Measurements from ENCODE around the gene SELENOW.
"Not testable (repeated sequence)": the region's sequence is repeated elsewhere in the genome, so short reads cannot be mapped to it uniquely, and the experiment has no call there.

SELENOW gene

GRCh38 chr19:47789811-47790210 lies 11.3 kb downstream of the SELENOW start:
- not testable (repeated sequence) for H3K36me3 Mint-ChIP-seq, H3K4me1 Mint-ChIP-seq, H3K27ac Mint-ChIP-seq, H3K4me3 Mint-ChIP-seq, H3K9me3 Mint-ChIP-seq, ATAC-seq
- H3K27me3 Mint-ChIP-seq: peaks cover 12% of the 10 kb centered on the region

- H3K27ac Mint-ChIP-seq: no peak overlapping the region
- H3K9me3 Mint-ChIP-seq: no peaks in the 10 kb centered on the region
- H3K27me3 Mint-ChIP-seq: peaks cover 14% of the 10 kb centered on the region
- peaks cover 5% of the 10 kb centered on the region for H3K36me3 Mint-ChIP-seq
- H3K4me3 Mint-ChIP-seq: no peak overlapping the region
- peak; percentile 66 for ATAC-seq
- H3K4me1 Mint-ChIP-seq: peaks cover 5% of the 10 kb centered on the region
These were observed 11.9 kb downstream of the SELENOW start for GRCh38 chr19:47790398-47790814.

- H3K4me1 Mint-ChIP-seq: peaks cover 5% of the 10 kb centered on the region
- no peaks in the 10 kb centered on the region for H3K36me3 Mint-ChIP-seq
- H3K27me3 Mint-ChIP-seq: peaks cover 27% of the 10 kb centered on the region
- H3K27ac Mint-ChIP-seq: no peak overlapping the region
- H3K9me3 Mint-ChIP-seq: no peaks in the 10 kb centered on the region
- no peak overlapping the region for H3K4me3 Mint-ChIP-seq
- ATAC-seq: no peak
These were observed 14.1 kb downstream of the SELENOW start for GRCh38 chr19:47792616-47793015.

- no peaks in the 10 kb centered on the region for H3K4me1 Mint-ChIP-seq
- H3K27me3 Mint-ChIP-seq: peaks cover 44% of the 10 kb centered on the region
- no peak overlapping the region for H3K4me3 Mint-ChIP-seq
- H3K9me3 Mint-ChIP-seq: no peaks in the 10 kb centered on the region
- H3K27ac Mint-ChIP-seq: no peak overlapping the region
- ATAC-seq: no peak
- H3K36me3 Mint-ChIP-seq: no peaks in the 10 kb centered on the region
These were observed 16.0 kb downstream of the SELENOW start for GRCh38 chr19:47794526-47794925.

- Mint-ChIP-seq H3K27ac (no peak overlapping the region), H3K4me3 (no peak overlapping the region), H3K27me3 (peaks cover 32% of the 10 kb centered on the region), H3K4me1 (no peaks in the 10 kb centered on the region), H3K36me3 (no peaks in the 10 kb centered on the region), H3K9me3 (peaks cover 5% of the 10 kb centered on the region)
- ATAC-seq: no peak
These were observed 18.3 kb downstream of the SELENOW start for GRCh38 chr19:47796785-47797184.

- Mint-ChIP-seq H3K9me3 (peaks cover 5% of the 10 kb centered on the region), H3K27me3 (peaks cover 32% of the 10 kb centered on the region), H3K36me3 (no peaks in the 10 kb centered on the region), H3K27ac (no peak overlapping the region), H3K4me3 (no peak overlapping the region), H3K4me1 (no peaks in the 10 kb centered on the region)
- no peak for ATAC-seq
These were observed 19.7 kb downstream of the SELENOW start for GRCh38 chr19:47797996-47798903.

GRCh38 chr19:47798904-47799266 lies 20.4 kb downstream of the SELENOW start:
- Mint-ChIP-seq H3K27me3 (peaks cover 32% of the 10 kb centered on the region), H3K36me3 (no peaks in the 10 kb centered on the region), H3K9me3 (peaks cover 5% of the 10 kb centered on the region), H3K27ac (no peak overlapping the region), H3K4me1 (no peaks in the 10 kb centered on the region), H3K4me3 (no peak overlapping the region)
- no peak for ATAC-seq

GRCh38 chr19:47801270-47801669 lies 22.8 kb downstream of the SELENOW start:
- Mint-ChIP-seq H3K4me1 (no peaks in the 10 kb centered on the region), H3K4me3 (no peak overlapping the region), H3K27ac (no peak overlapping the region), H3K27me3 (peaks cover 22% of the 10 kb centered on the region), H3K36me3 (no peaks in the 10 kb centered on the region), H3K9me3 (peaks cover 5% of the 10 kb centered on the region)
- ATAC-seq: no peak

- peaks cover 5% of the 10 kb centered on the region for H3K9me3 Mint-ChIP-seq
- H3K4me1 Mint-ChIP-seq: no peaks in the 10 kb centered on the region
- ATAC-seq: no peak
- H3K27ac Mint-ChIP-seq: no peak overlapping the region
- peaks cover 18% of the 10 kb centered on the region for H3K27me3 Mint-ChIP-seq
- no peaks in the 10 kb centered on the region for H3K36me3 Mint-ChIP-seq
- H3K4me3 Mint-ChIP-seq: no peak overlapping the region
These were observed 24.1 kb downstream of the SELENOW start for GRCh38 chr19:47802521-47803043.

GRCh38 chr19:47803148-47803547 lies 24.6 kb downstream of the SELENOW start:
- H3K36me3 Mint-ChIP-seq, H3K4me1 Mint-ChIP-seq, H3K27ac Mint-ChIP-seq, H3K9me3 Mint-ChIP-seq, H3K4me3 Mint-ChIP-seq: not testable (repeated sequence)
- peaks cover 12% of the 10 kb centered on the region for H3K27me3 Mint-ChIP-seq
- ATAC-seq: peak; percentile 43

GRCh38 chr19:47803671-47804070 lies 25.2 kb downstream of the SELENOW start:
- not testable (repeated sequence) for H3K4me3 Mint-ChIP-seq, ATAC-seq, H3K36me3 Mint-ChIP-seq, H3K27me3 Mint-ChIP-seq, H3K27ac Mint-ChIP-seq, H3K4me1 Mint-ChIP-seq, H3K9me3 Mint-ChIP-seq

GRCh38 chr19:47804451-47804850 lies 25.9 kb downstream of the SELENOW start, which contains the start of gene TPRX1:
Gene TPRX1 (minus strand): TSS chr19:47804551. CDS start chr19:47804539, 12 bp downstream.
- not testable (repeated sequence) for ATAC-seq, H3K36me3 Mint-ChIP-seq, H3K4me3 Mint-ChIP-seq, H3K27ac Mint-ChIP-seq, H3K27me3 Mint-ChIP-seq, H3K9me3 Mint-ChIP-seq, H3K4me1 Mint-ChIP-seq

GRCh38 chr19:47805313-47805712 lies 26.8 kb downstream of the SELENOW start:
- no peaks in the 10 kb centered on the region for H3K4me1 Mint-ChIP-seq
- H3K36me3 Mint-ChIP-seq: no peaks in the 10 kb centered on the region
- no peak for ATAC-seq
- no peak overlapping the region for H3K4me3 Mint-ChIP-seq
- peaks cover 11% of the 10 kb centered on the region for H3K27me3 Mint-ChIP-seq
- H3K9me3 Mint-ChIP-seq: peaks cover 5% of the 10 kb centered on the region
- no peak overlapping the region for H3K27ac Mint-ChIP-seq

GRCh38 chr19:47806435-47806834 lies 27.9 kb downstream of the SELENOW start:
- Mint-ChIP-seq H3K4me3 (no peak overlapping the region), H3K4me1 (no peaks in the 10 kb centered on the region), H3K27me3 (peaks cover 18% of the 10 kb centered on the region), H3K9me3 (peaks cover 3% of the 10 kb centered on the region), H3K36me3 (no peaks in the 10 kb centered on the region), H3K27ac (no peak overlapping the region)
- no peak for ATAC-seq

GRCh38 chr19:47813304-47813994 lies 34.9 kb downstream of the SELENOW start:
- no peak overlapping the region for H3K27ac Mint-ChIP-seq
- no peaks in the 10 kb centered on the region for H3K9me3 Mint-ChIP-seq
- no peak overlapping the region for H3K4me3 Mint-ChIP-seq
- peak; percentile 62 for ATAC-seq
- peaks cover 50% of the 10 kb centered on the region for H3K27me3 Mint-ChIP-seq
- H3K36me3 Mint-ChIP-seq: no peaks in the 10 kb centered on the region
- H3K4me1 Mint-ChIP-seq: no peaks in the 10 kb centered on the region

- no peak for ATAC-seq
- no peaks in the 10 kb centered on the region for H3K9me3 Mint-ChIP-seq
- no peaks in the 10 kb centered on the region for H3K36me3 Mint-ChIP-seq
- no peak overlapping the region for H3K27ac Mint-ChIP-seq
- no peaks in the 10 kb centered on the region for H3K4me1 Mint-ChIP-seq
- H3K27me3 Mint-ChIP-seq: peaks cover 55% of the 10 kb centered on the region
- no peak overlapping the region for H3K4me3 Mint-ChIP-seq
These were observed 35.5 kb downstream of the SELENOW start for GRCh38 chr19:47813995-47814328.

All from stimulated activated memory B cell treated with anti-CD40 and anti-IgM and Interleukin-4, amounts not matched to agents 10 μg/mL and 1 μg/mL and 100 μg/mL, for 72 hours (primary cell).